ENCODE data around the gene CD2BP2. TPM values are rescaled to one million over a fixed set of nuclear protein-coding genes. Genes with fewer than 3 reads are reported as not detected.

Gene CD2BP2
- total and polyA plus RNA-seq, 2 of the 13 experiments (the other 11 are each of a cell fraction or from before 2014, with no cell fraction given), result 24.9 to 54.6 TPM

DNA sequence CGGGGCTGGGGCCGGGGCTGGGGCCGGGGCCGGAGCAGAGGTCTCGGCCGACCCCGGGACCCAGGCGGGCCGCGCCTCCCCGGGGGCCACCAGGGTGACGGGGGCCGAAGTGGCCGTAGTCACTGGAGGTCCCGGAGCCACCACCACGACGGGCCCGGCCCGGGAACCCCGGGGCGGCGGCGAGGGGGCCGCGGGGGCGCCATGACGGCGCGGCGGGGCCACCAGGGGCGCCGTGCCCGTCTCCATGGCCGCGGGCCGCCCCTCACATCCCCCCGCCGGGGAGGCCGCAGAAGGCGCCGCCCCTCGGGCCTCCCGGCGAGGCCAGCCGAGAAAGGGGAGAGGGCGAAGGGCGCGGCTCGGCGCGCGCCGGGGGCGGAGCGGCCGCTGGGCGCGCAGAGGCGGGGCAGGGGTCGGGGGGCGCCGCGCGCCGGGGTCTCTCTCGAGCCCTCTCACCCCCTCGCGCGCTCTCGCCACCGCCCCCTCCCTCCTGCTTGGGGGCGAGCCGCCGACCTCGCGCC lies 14.9 kb upstream of the CD2BP2 start (continued):
- TF ChIP-seq, protein P1, sequence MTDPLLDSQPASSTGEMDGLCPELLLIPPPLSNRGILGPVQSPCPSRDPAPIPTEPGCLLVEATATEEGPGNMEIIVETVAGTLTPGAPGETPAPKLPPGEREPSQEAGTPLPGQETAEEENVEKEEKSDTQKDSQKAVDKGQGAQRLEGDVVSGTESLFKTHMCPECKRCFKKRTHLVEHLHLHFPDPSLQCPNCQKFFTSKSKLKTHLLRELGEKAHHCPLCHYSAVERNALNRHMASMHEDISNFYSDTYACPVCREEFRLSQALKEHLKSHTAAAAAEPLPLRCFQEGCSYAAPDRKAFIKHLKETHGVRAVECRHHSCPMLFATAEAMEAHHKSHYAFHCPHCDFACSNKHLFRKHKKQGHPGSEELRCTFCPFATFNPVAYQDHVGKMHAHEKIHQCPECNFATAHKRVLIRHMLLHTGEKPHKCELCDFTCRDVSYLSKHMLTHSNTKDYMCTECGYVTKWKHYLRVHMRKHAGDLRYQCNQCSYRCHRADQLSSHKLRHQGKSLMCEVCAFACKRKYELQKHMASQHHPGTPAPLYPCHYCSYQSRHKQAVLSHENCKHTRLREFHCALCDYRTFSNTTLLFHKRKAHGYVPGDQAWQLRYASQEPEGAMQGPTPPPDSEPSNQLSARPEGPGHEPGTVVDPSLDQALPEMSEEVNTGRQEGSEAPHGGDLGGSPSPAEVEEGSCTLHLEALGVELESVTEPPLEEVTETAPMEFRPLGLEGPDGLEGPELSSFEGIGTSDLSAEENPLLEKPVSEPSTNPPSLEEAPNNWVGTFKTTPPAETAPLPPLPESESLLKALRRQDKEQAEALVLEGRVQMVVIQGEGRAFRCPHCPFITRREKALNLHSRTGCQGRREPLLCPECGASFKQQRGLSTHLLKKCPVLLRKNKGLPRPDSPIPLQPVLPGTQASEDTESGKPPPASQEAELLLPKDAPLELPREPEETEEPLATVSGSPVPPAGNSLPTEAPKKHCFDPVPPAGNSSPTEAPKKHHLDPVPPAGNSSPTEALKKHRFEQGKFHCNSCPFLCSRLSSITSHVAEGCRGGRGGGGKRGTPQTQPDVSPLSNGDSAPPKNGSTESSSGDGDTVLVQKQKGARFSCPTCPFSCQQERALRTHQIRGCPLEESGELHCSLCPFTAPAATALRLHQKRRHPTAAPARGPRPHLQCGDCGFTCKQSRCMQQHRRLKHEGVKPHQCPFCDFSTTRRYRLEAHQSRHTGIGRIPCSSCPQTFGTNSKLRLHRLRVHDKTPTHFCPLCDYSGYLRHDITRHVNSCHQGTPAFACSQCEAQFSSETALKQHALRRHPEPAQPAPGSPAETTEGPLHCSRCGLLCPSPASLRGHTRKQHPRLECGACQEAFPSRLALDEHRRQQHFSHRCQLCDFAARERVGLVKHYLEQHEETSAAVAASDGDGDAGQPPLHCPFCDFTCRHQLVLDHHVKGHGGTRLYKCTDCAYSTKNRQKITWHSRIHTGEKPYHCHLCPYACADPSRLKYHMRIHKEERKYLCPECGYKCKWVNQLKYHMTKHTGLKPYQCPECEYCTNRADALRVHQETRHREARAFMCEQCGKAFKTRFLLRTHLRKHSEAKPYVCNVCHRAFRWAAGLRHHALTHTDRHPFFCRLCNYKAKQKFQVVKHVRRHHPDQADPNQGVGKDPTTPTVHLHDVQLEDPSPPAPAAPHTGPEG (CRISPR knock-in tag; IDR thresholded peaks at IDR 0.05), result peak; percentile 14; the same call in 1 of the 2 replicates
- no peak for TF ChIP-seq ZNF367 (CRISPR knock-in tag; IDR thresholded peaks at IDR 0.05; ENCODE audit: borderline replicate concordance)
- peak; percentile 51; the same call in 1 of the 2 replicates for TF ChIP-seq SP5 (CRISPR knock-in tag; IDR thresholded peaks at IDR 0.05; ENCODE audit: borderline replicate concordance, low read depth)
- TF ChIP-seq ZNF530 (CRISPR knock-in tag; IDR thresholded peaks at IDR 0.05; ENCODE audit: low read depth), result no peak
- no peak for TF ChIP-seq HDAC6 (IDR thresholded peaks at IDR 0.05; ENCODE audit: low read depth, low read length)
- peak; percentile 58; the same call in 1 of the 2 replicates for TF ChIP-seq SPEN (CRISPR knock-in tag; IDR thresholded peaks at IDR 0.05; ENCODE audit: low read depth)
- TF ChIP-seq RAD51 (IDR thresholded peaks at IDR 0.05; ENCODE audit: borderline replicate concordance), result no peak
- TF ChIP-seq, protein P2, sequence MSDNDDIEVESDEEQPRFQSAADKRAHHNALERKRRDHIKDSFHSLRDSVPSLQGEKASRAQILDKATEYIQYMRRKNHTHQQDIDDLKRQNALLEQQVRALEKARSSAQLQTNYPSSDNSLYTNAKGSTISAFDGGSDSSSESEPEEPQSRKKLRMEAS (IDR thresholded peaks at IDR 0.05), result peak; percentile 48; the same call in 1 of the 2 replicates
- peak; percentile 63 for TF ChIP-seq RBFOX2 (IDR thresholded peaks at IDR 0.05; ENCODE audit: low read depth, low read length)
- TF ChIP-seq SRY (CRISPR knock-in tag; IDR thresholded peaks at IDR 0.05), result 0 out of 2 replicates have a peak, but pooled peaks have one; percentile 33
- no peak for TF ChIP-seq ZNF230 (CRISPR knock-in tag; IDR thresholded peaks at IDR 0.05)
- no peak for TF ChIP-seq KAT7 (CRISPR knock-in tag; IDR thresholded peaks at IDR 0.05; ENCODE audit: borderline replicate concordance)
- TF ChIP-seq, protein P3, sequence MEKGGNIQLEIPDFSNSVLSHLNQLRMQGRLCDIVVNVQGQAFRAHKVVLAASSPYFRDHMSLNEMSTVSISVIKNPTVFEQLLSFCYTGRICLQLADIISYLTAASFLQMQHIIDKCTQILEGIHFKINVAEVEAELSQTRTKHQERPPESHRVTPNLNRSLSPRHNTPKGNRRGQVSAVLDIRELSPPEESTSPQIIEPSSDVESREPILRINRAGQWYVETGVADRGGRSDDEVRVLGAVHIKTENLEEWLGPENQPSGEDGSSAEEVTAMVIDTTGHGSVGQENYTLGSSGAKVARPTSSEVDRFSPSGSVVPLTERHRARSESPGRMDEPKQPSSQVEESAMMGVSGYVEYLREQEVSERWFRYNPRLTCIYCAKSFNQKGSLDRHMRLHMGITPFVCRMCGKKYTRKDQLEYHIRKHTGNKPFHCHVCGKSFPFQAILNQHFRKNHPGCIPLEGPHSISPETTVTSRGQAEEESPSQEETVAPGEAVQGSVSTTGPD (CRISPR knock-in tag; IDR thresholded peaks at IDR 0.05), result no peak
- peak; percentile 73; the same call in 1 of the 2 replicates for TF ChIP-seq ZBTB7A (CRISPR knock-in tag; IDR thresholded peaks at IDR 0.05)
- peak; percentile 59 for TF ChIP-seq ZFX (CRISPR knock-in tag; IDR thresholded peaks at IDR 0.05; ENCODE audit: low read depth)
- TF ChIP-seq HNRNPL (IDR thresholded peaks at IDR 0.05; ENCODE audit: low read depth, low read length), result no peak
- no peak for TF ChIP-seq GTF2F1 (IDR thresholded peaks at IDR 0.05; ENCODE audit: low read length)
- TF ChIP-seq, protein P4, sequence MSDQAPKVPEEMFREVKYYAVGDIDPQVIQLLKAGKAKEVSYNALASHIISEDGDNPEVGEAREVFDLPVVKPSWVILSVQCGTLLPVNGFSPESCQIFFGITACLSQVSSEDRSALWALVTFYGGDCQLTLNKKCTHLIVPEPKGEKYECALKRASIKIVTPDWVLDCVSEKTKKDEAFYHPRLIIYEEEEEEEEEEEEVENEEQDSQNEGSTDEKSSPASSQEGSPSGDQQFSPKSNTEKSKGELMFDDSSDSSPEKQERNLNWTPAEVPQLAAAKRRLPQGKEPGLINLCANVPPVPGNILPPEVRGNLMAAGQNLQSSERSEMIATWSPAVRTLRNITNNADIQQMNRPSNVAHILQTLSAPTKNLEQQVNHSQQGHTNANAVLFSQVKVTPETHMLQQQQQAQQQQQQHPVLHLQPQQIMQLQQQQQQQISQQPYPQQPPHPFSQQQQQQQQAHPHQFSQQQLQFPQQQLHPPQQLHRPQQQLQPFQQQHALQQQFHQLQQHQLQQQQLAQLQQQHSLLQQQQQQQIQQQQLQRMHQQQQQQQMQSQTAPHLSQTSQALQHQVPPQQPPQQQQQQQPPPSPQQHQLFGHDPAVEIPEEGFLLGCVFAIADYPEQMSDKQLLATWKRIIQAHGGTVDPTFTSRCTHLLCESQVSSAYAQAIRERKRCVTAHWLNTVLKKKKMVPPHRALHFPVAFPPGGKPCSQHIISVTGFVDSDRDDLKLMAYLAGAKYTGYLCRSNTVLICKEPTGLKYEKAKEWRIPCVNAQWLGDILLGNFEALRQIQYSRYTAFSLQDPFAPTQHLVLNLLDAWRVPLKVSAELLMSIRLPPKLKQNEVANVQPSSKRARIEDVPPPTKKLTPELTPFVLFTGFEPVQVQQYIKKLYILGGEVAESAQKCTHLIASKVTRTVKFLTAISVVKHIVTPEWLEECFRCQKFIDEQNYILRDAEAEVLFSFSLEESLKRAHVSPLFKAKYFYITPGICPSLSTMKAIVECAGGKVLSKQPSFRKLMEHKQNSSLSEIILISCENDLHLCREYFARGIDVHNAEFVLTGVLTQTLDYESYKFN (CRISPR knock-in tag; conservative IDR thresholded peaks at IDR 0.05), result peak; percentile 31; the same call in 1 of the 2 replicates
